ENCODE results near the gene TSPO. TPM values are rescaled to one million over a fixed set of nuclear protein-coding genes. Genes with fewer than 3 reads are reported as not detected.

Gene TSPO
- total RNA-seq, 2 experiments from 2014 or later, result 112 to 121 TPM

GRCh38 chr22:43167001-43167589 lies 15.7 kb downstream of the TSPO start:
- Mint-ChIP-seq H3K4me1 (ENCODE audit: low read depth) (no peaks in the 10 kb centered on the region), H3K9me3 (no peaks in the 10 kb centered on the region), H3K36me3 (ENCODE audit: low read depth) (peaks cover 13% of the 10 kb centered on the region), H3K27ac (no peak overlapping the region), H3K4me3 (no peak overlapping the region), H3K27me3 (ENCODE audit: low read depth) (no peaks in the 10 kb centered on the region)
- intact Hi-C loops (cut with micrococcal nuclease), result no loop called here
- CTCF ChIA-PET, result no interaction called here
- no peak for DNase-seq

GRCh38 chr22:43168471-43169309 lies 17.3 kb downstream of the TSPO start:
- no peaks in the 10 kb centered on the region for H3K4me1 Mint-ChIP-seq (ENCODE audit: low read depth)
- CTCF ChIA-PET, result no interaction called here
- no peaks in the 10 kb centered on the region for H3K27me3 Mint-ChIP-seq (ENCODE audit: low read depth)
- H3K9me3 Mint-ChIP-seq, result no peaks in the 10 kb centered on the region
- intact Hi-C loops (cut with micrococcal nuclease), result no loop called here
- H3K27ac Mint-ChIP-seq, result no peak overlapping the region
- H3K36me3 Mint-ChIP-seq (ENCODE audit: low read depth), result peaks cover 20% of the 10 kb centered on the region
- H3K4me3 Mint-ChIP-seq, result no peak overlapping the region
- DNase-seq, result no peak

- Mint-ChIP-seq H3K27me3 (ENCODE audit: low read depth) (no peaks in the 10 kb centered on the region), H3K36me3 (ENCODE audit: low read depth) (peaks cover 20% of the 10 kb centered on the region), H3K4me1 (ENCODE audit: low read depth) (no peaks in the 10 kb centered on the region), H3K4me3 (no peak overlapping the region), H3K27ac (no peak overlapping the region), H3K9me3 (no peaks in the 10 kb centered on the region)
- CTCF ChIA-PET, result no interaction called here
- intact Hi-C loops (cut with micrococcal nuclease), result no loop called here
- DNase-seq, result no peak
Measured at GRCh38 chr22:43169310-43170130, 18.2 kb downstream of the TSPO start.

GRCh38 chr22:43170131-43170480 lies 18.7 kb downstream of the TSPO start:
- CTCF ChIA-PET, result no interaction called here
- Mint-ChIP-seq H3K36me3 (ENCODE audit: low read depth) (peaks cover 20% of the 10 kb centered on the region), H3K27ac (no peak overlapping the region), H3K27me3 (ENCODE audit: low read depth) (no peaks in the 10 kb centered on the region), H3K9me3 (no peaks in the 10 kb centered on the region), H3K4me1 (ENCODE audit: low read depth) (no peaks in the 10 kb centered on the region), H3K4me3 (no peak overlapping the region)
- intact Hi-C loops (cut with micrococcal nuclease), result no loop called here
- no peak for DNase-seq

- no peak overlapping the region for H3K27ac Mint-ChIP-seq
- intact Hi-C loops (cut with micrococcal nuclease), result no loop called here
- no peaks in the 10 kb centered on the region for H3K9me3 Mint-ChIP-seq
- H3K36me3 Mint-ChIP-seq (ENCODE audit: low read depth), result peaks cover 21% of the 10 kb centered on the region
- CTCF ChIA-PET, result no interaction called here
- H3K4me3 Mint-ChIP-seq, result no peak overlapping the region
- H3K27me3 Mint-ChIP-seq (ENCODE audit: low read depth), result no peaks in the 10 kb centered on the region
- DNase-seq, result no peak
- no peaks in the 10 kb centered on the region for H3K4me1 Mint-ChIP-seq (ENCODE audit: low read depth)
Measured at GRCh38 chr22:43171019-43171491, 19.7 kb downstream of the TSPO start.

GRCh38 chr22:43171607-43172006 lies 20.2 kb downstream of the TSPO start:
- peaks cover 25% of the 10 kb centered on the region for H3K36me3 Mint-ChIP-seq (ENCODE audit: low read depth)
- no peaks in the 10 kb centered on the region for H3K27me3 Mint-ChIP-seq (ENCODE audit: low read depth)
- intact Hi-C loops (cut with micrococcal nuclease), result no loop called here
- CTCF ChIA-PET, result no interaction called here
- DNase-seq, result no peak
- H3K9me3 Mint-ChIP-seq, result no peaks in the 10 kb centered on the region
- no peak overlapping the region for H3K4me3 Mint-ChIP-seq
- H3K4me1 Mint-ChIP-seq (ENCODE audit: low read depth), result no peaks in the 10 kb centered on the region
- H3K27ac Mint-ChIP-seq, result no peak overlapping the region

GRCh38 chr22:43172191-43172590 lies 20.8 kb downstream of the TSPO start:
- H3K36me3 Mint-ChIP-seq (ENCODE audit: low read depth), result peaks cover 29% of the 10 kb centered on the region
- H3K4me1 Mint-ChIP-seq (ENCODE audit: low read depth), result no peaks in the 10 kb centered on the region
- intact Hi-C loops (cut with micrococcal nuclease), result no loop called here
- CTCF ChIA-PET, result no interaction called here
- H3K27ac Mint-ChIP-seq, result no peak overlapping the region
- H3K4me3 Mint-ChIP-seq, result no peak overlapping the region
- no peaks in the 10 kb centered on the region for H3K9me3 Mint-ChIP-seq
- no peaks in the 10 kb centered on the region for H3K27me3 Mint-ChIP-seq (ENCODE audit: low read depth)
- DNase-seq, result no peak

- no peak overlapping the region for H3K27ac Mint-ChIP-seq
- no peaks in the 10 kb centered on the region for H3K4me1 Mint-ChIP-seq (ENCODE audit: low read depth)
- H3K9me3 Mint-ChIP-seq, result no peaks in the 10 kb centered on the region
- intact Hi-C loops (cut with micrococcal nuclease), result no loop called here
- no peak for DNase-seq
- no peak overlapping the region for H3K4me3 Mint-ChIP-seq
- H3K36me3 Mint-ChIP-seq (ENCODE audit: low read depth), result peaks cover 30% of the 10 kb centered on the region
- CTCF ChIA-PET, result no interaction called here
- no peaks in the 10 kb centered on the region for H3K27me3 Mint-ChIP-seq (ENCODE audit: low read depth)
Measured at GRCh38 chr22:43173566-43173965, 22.2 kb downstream of the TSPO start.

- CTCF ChIA-PET, result no interaction called here
- H3K9me3 Mint-ChIP-seq, result no peaks in the 10 kb centered on the region
- H3K36me3 Mint-ChIP-seq (ENCODE audit: low read depth), result peaks cover 29% of the 10 kb centered on the region
- H3K27me3 Mint-ChIP-seq (ENCODE audit: low read depth), result no peaks in the 10 kb centered on the region
- H3K4me1 Mint-ChIP-seq (ENCODE audit: low read depth), result no peaks in the 10 kb centered on the region
- no peak for DNase-seq
- intact Hi-C loops (cut with micrococcal nuclease), result no loop called here
- no peak overlapping the region for H3K27ac Mint-ChIP-seq
- no peak overlapping the region for H3K4me3 Mint-ChIP-seq
Measured at GRCh38 chr22:43173976-43174720, 22.8 kb downstream of the TSPO start.

- Mint-ChIP-seq H3K27me3 (ENCODE audit: low read depth) (no peaks in the 10 kb centered on the region), H3K4me3 (no peak overlapping the region), H3K9me3 (no peaks in the 10 kb centered on the region), H3K4me1 (ENCODE audit: low read depth) (no peaks in the 10 kb centered on the region), H3K27ac (no peak overlapping the region), H3K36me3 (ENCODE audit: low read depth) (peaks cover 35% of the 10 kb centered on the region)
- DNase-seq, result no peak
- intact Hi-C loops (cut with micrococcal nuclease), result no loop called here
- CTCF ChIA-PET, result no interaction called here
Measured at GRCh38 chr22:43174941-43175531, 23.7 kb downstream of the TSPO start.

- intact Hi-C loops (cut with micrococcal nuclease), result no loop called here
- Mint-ChIP-seq H3K4me1 (ENCODE audit: low read depth) (no peaks in the 10 kb centered on the region), H3K9me3 (no peaks in the 10 kb centered on the region), H3K27ac (no peak overlapping the region), H3K36me3 (ENCODE audit: low read depth) (peaks cover 35% of the 10 kb centered on the region), H3K4me3 (no peak overlapping the region), H3K27me3 (ENCODE audit: low read depth) (no peaks in the 10 kb centered on the region)
- DNase-seq, result no peak
- CTCF ChIA-PET, result no interaction called here
Measured at GRCh38 chr22:43176090-43176489, 24.7 kb downstream of the TSPO start.

GRCh38 chr22:43177479-43177878 lies 26.1 kb downstream of the TSPO start:
- Mint-ChIP-seq H3K4me1 (ENCODE audit: low read depth) (peaks cover 2% of the 10 kb centered on the region), H3K36me3 (ENCODE audit: low read depth) (peaks cover 32% of the 10 kb centered on the region), H3K9me3 (no peaks in the 10 kb centered on the region), H3K4me3 (no peak overlapping the region), H3K27me3 (ENCODE audit: low read depth) (no peaks in the 10 kb centered on the region), H3K27ac (no peak overlapping the region)
- DNase-seq, result no peak
- CTCF ChIA-PET, result no interaction called here
- intact Hi-C loops (cut with micrococcal nuclease), result no loop called here

Data from activated naive CD4-positive, alpha-beta T cell treated with anti-CD3 and anti-CD28 coated beads for 36 hours (primary cell).